ENCODE results near the gene LDB2. TPM values are rescaled to one million over a fixed set of nuclear protein-coding genes. Genes with fewer than 3 reads are reported as not detected.

LDB2 gene
- total and polyA plus RNA-seq, 2 experiments from 2014 or later, result 48.6 to 80.1 TPM

DNA sequence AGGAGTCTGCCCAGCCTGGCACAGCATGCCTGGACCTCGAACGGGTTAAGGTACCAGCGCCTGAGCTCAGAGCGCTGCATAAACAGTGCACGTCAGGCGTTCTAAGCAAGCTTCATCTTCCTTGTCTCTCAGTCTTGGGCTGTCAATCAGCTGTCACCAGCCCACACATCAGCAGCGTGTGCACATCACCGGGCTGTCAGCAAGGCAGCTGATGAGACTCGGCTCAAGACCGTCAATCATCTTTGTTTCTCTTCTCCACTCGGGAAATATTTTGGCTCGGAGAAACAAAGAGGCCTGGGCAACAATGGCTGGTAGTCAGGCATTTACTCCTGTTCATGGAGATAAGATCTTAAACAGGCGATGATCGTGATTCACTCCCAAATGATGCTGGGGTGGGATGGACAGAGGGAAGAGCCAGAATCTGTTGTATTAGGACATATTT lies 141.3 kb downstream of the LDB2 start (continued):
- no peak for TF ChIP-seq ZNF462 (CRISPR knock-in tag; IDR thresholded peaks at IDR 0.05)
- TF ChIP-seq EZH2 (IDR thresholded peaks at IDR 0.05; ENCODE audit: low read depth, unreplicated experiment), result no peak

- Histone ChIP-seq H3K9me2 (ENCODE audit: insufficient read depth) (0 out of 2 replicates have a peak, but pooled peaks cover 6% of the 10 kb centered on the region), H3K79me2 (replicated peaks; ENCODE audit: insufficient read depth) (no peaks in the 10 kb centered on the region; the same call in 1 of the 2 replicates), H4K20me1 (replicated peaks; ENCODE audit: insufficient read depth) (no peaks in the 10 kb centered on the region), H3K27ac (ENCODE audit: low read depth) (no peak overlapping the region), H3K27me3 (ENCODE audit: insufficient read depth) (no peaks in the 10 kb centered on the region), H3K4me1 (ENCODE audit: insufficient read depth) (peaks cover 4% of the 10 kb centered on the region; the same call in 1 of the 2 replicates), H3F3A (replicated peaks; ENCODE audit: low read depth) (no peaks in the 10 kb centered on the region), H3K4me2 (peak overlapping the region; percentile 48; the same call in 1 of the 2 replicates), H2AFZ (no peak overlapping the region), H3K36me3 (ENCODE audit: insufficient read depth) (no peaks in the 10 kb centered on the region), H3K4me3 (no peak overlapping the region)
- DNase-seq (ENCODE audit: low spot score), result no peak
- Mint-ChIP-seq H3K9me3 (no peaks in the 10 kb centered on the region), H3K4me1 (peaks cover 19% of the 10 kb centered on the region), H3K36me3 (ENCODE audit: low read depth) (peaks cover 37% of the 10 kb centered on the region), H3K27me3 (ENCODE audit: insufficient read depth, low read depth, poor library complexity) (no peaks in the 10 kb centered on the region), H3K27ac (no peak overlapping the region), H3K4me3 (no peak overlapping the region)
- TF ChIP-seq CREB1 (CRISPR knock-in tag; IDR thresholded peaks at IDR 0.05; ENCODE audit: low read depth), result no peak
- TF ChIP-seq, protein P1, sequence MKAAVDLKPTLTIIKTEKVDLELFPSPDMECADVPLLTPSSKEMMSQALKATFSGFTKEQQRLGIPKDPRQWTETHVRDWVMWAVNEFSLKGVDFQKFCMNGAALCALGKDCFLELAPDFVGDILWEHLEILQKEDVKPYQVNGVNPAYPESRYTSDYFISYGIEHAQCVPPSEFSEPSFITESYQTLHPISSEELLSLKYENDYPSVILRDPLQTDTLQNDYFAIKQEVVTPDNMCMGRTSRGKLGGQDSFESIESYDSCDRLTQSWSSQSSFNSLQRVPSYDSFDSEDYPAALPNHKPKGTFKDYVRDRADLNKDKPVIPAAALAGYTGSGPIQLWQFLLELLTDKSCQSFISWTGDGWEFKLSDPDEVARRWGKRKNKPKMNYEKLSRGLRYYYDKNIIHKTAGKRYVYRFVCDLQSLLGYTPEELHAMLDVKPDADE (IDR thresholded peaks at IDR 0.05), result no peak
- TF ChIP-seq NANOG (IDR thresholded peaks at IDR 0.05; ENCODE audit: borderline replicate concordance), result no peak
- no peak for TF ChIP-seq ZNF114 (CRISPR knock-in tag; IDR thresholded peaks at IDR 0.05)
- TF ChIP-seq ZNF331 (CRISPR knock-in tag; IDR thresholded peaks at IDR 0.05; ENCODE audit: low read depth), result no peak
- no peak for TF ChIP-seq POLR2AphosphoS5 (IDR thresholded peaks at IDR 0.05; ENCODE audit: low read depth)
- TF ChIP-seq, protein P2, sequence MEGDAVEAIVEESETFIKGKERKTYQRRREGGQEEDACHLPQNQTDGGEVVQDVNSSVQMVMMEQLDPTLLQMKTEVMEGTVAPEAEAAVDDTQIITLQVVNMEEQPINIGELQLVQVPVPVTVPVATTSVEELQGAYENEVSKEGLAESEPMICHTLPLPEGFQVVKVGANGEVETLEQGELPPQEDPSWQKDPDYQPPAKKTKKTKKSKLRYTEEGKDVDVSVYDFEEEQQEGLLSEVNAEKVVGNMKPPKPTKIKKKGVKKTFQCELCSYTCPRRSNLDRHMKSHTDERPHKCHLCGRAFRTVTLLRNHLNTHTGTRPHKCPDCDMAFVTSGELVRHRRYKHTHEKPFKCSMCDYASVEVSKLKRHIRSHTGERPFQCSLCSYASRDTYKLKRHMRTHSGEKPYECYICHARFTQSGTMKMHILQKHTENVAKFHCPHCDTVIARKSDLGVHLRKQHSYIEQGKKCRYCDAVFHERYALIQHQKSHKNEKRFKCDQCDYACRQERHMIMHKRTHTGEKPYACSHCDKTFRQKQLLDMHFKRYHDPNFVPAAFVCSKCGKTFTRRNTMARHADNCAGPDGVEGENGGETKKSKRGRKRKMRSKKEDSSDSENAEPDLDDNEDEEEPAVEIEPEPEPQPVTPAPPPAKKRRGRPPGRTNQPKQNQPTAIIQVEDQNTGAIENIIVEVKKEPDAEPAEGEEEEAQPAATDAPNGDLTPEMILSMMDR (conservative IDR thresholded peaks at IDR 0.05; ENCODE audit: low read depth in 2 of 2), result no peak
- no peak for TF ChIP-seq STAT1 (IDR thresholded peaks at IDR 0.05; ENCODE audit: unreplicated experiment)
- ATAC-seq, result peak; percentile 69
Measured at GRCh38 chr4:16754104-16754503, 144.3 kb downstream of the LDB2 start.
